Cardiac fibroblast (primary cell): ENCODE measurements around the gene SDSL.

Source experiments
- DNase-seq, 2 donors: peaks; one replicate each; pipeline versions ENCODE4 v3.0.0 to v3.0.0-alpha.2; 2010; ENCODE audit warnings: low read depth in 2 of 2
- H3K4me3 ChIP-seq, 2 donors: replicated peaks in 1 of 2; 1 replicate in 1 of 2; 2 replicates in 1 of 2; pipeline ENCODE4 v1.5.1; 2011; ENCODE audit warnings: low read depth in 2 of 2, low read length in 2 of 2, mild to moderate bottlenecking in 2 of 2, moderate library complexity in 1 of 2
- CTCF ChIP-seq: IDR thresholded peaks from one replicate; pipeline ENCODE4 v1.5.1; 2011; ENCODE audit warnings: low read depth, mild to moderate bottlenecking, low read length, inconsistent platforms

The SDSL gene

GRCh38 chr12:113475451-113476175, 53.4 kb downstream of the SDSL start:
- no peak for DNase-seq
- H3K4me3 ChIP-seq: no peak overlapping the region
- no peak for TF ChIP-seq CTCF

- no peak for TF ChIP-seq CTCF
- H3K4me3 ChIP-seq: no peak overlapping the region
- DNase-seq: no peak
Measured at GRCh38 chr12:113476176-113476986, 54.2 kb downstream of the SDSL start.

DNA sequence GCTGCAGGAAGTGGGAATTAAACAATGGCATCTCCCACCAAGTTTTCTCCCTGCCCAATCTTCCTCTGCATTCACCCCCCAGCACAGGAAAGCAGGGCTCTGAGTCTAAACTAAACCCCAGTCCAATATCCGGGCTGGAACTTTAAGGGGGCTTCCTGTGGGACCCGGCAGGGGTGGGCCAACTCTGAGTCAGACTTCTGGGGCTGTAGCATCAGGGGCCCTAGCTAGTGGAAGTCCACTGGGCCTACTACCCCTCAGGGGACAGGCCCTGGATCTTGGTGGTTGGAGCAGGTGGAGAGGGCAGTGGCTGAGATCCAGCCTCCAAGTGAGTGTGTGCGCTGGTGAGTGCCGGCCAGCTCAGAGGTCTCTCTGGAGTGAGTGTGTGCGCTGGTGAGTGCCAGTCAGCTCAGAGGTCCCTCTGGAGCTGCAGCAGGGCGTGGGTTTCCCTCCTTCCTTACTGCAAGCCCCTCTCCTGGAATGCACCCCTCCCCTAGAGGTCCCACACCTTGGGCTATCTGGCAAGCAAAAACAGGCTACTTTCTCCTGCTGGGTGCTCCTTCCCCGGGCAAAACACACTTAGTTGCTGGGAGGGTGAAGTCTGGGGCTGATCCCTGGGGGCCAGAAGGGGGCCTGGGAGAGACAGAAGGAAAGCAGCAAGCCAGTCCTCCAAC, 55.1 kb downstream of the SDSL start:
- no peak overlapping the region for H3K4me3 ChIP-seq
- DNase-seq: no peak
- no peak for TF ChIP-seq CTCF

GRCh38 chr12:113477842-113478215, 55.6 kb downstream of the SDSL start:
- H3K4me3 ChIP-seq: no peak overlapping the region
- DNase-seq: no peak
- TF ChIP-seq CTCF: no peak

DNA sequence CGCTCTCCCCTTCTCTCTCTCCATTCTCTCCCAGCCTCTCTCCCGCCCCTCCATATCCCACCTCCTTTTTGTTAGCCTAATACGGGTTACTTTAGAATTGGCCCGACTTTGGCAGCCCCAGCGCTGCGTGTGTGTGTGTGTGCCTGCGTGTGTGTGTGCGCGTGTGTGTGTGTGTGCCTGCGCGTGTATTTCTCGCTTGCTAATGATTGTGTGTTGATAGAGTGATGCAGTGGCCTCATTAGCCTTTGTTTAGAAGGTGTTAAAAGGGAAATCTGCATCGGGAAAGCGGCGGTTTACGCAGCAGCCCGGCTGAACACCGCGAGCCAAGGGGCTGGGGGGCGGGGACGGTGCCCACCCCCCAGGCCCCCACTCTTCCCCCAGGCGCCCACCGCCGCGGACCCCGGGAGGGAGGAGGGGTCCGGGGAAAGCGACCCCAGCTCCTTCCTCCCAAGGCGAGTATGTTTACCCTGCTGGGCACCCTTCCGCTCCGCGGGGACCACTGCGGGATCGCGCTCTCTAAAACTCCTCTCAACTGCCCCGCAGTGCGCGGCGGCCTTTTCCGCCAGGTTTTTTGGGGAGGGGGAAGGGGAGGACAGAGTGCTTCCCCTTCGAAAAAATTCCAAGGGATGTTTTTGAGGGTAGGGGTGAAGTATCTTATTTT, 56.3 kb downstream of the SDSL start:
- no peak overlapping the region for H3K4me3 ChIP-seq
- TF ChIP-seq CTCF: no peak
- DNase-seq: no peak

- no peak for TF ChIP-seq CTCF
- no peak for DNase-seq
Measured at GRCh38 chr12:113479216-113479589, 57.0 kb downstream of the SDSL start.

More at GRCh38 chr12:113479216-113479589, 57.0 kb downstream of the SDSL start:
- no peak overlapping the region for H3K4me3 ChIP-seq
